ENCODE data around the gene MVD.

The MVD gene

GRCh38 chr16:88638323-88639230 is 24.3 kb downstream of the MVD start, which contains the start of gene IL17C:
TSS of gene IL17C (plus strand) at chr16:88638572. CDS start at chr16:88638642, 70 bp downstream.
- no peak for DNase-seq

GRCh38 chr16:88636488-88637265 is 26.2 kb downstream of the MVD start:
- DNase-seq: no peak

- DNase-seq: no peak
These were observed 27.1 kb downstream of the MVD start for GRCh38 chr16:88635671-88636319.

- no peak for DNase-seq
These were observed 27.8 kb downstream of the MVD start for GRCh38 chr16:88634994-88635670.

GRCh38 chr16:88634141-88634993 is 28.5 kb downstream of the MVD start:
- DNase-seq: no peak

GRCh38 chr16:88633684-88634140 is 29.2 kb downstream of the MVD start:
- no peak for DNase-seq

GRCh38 chr16:88632587-88632930 is 30.3 kb downstream of the MVD start:
- DNase-seq: no peak

GRCh38 chr16:88631920-88632586 is 30.8 kb downstream of the MVD start:
- no peak for DNase-seq

GRCh38 chr16:88631384-88631783 is 31.5 kb downstream of the MVD start:
- DNase-seq: no peak

GRCh38 chr16:88630941-88631340 is 31.9 kb downstream of the MVD start:
- no peak for DNase-seq

- DNase-seq: no peak
These were observed 32.5 kb downstream of the MVD start for GRCh38 chr16:88630433-88630832.

GRCh38 chr16:88629835-88630234 is 33.1 kb downstream of the MVD start:
- DNase-seq: no peak

GRCh38 chr16:88628512-88628974 is 34.3 kb downstream of the MVD start:
- no peak for DNase-seq

- DNase-seq: no peak
These were observed 35.1 kb downstream of the MVD start for GRCh38 chr16:88627531-88628411.

- no peak for DNase-seq
These were observed 36.2 kb downstream of the MVD start for GRCh38 chr16:88626646-88627045.

GRCh38 chr16:88624977-88625576 is 37.8 kb downstream of the MVD start:
- no peak for DNase-seq

- no peak for DNase-seq
These were observed 38.4 kb downstream of the MVD start for GRCh38 chr16:88624481-88624880.

GRCh38 chr16:88623858-88624257 is 39.0 kb downstream of the MVD start:
- no peak for DNase-seq

- no peak for DNase-seq
These were observed 40.0 kb downstream of the MVD start for GRCh38 chr16:88622866-88623265.

GRCh38 chr16:88622125-88622524 is 40.8 kb downstream of the MVD start:
- DNase-seq: no peak
